SK-N-SH treated with all-trans-retinoic acid at 6 μM for 48 hours (cell line): ENCODE results near the gene HDAC10.

Source experiments
- ATAC-seq: fragments of 200-7000 bp; cut with Tn5 transposase; 3 replicates; pipeline ENCODE4 v1.9.1; 2020; ENCODE audit warnings: mild to moderate bottlenecking, moderate library complexity
- ARNTL ChIP-seq: fragments of 450-650 bp; formaldehyde crosslinking; IDR thresholded peaks from 2 replicates; pipeline ENCODE4 v1.5.0; 2020; ENCODE audit warnings: low read depth, mild to moderate bottlenecking, moderate library complexity, borderline replicate concordance
- CREB5 ChIP-seq: fragments of 250-450 bp; sonication (Bioruptor Pico); IDR thresholded peaks from 2 replicates; pipeline ENCODE4 v1.5.1; 2020; ENCODE audit warnings: low read depth, mild to moderate bottlenecking, moderate library complexity
- CSRNP3 ChIP-seq: fragments of 250-450 bp; sonication (Bioruptor Pico); IDR thresholded peaks from 2 replicates; pipeline ENCODE4 v1.5.1; 2021; ENCODE audit warnings: mild to moderate bottlenecking, moderate library complexity
- ESRRG ChIP-seq: fragments of 250-450 bp; sonication (Bioruptor Pico); IDR thresholded peaks from 2 replicates; pipeline ENCODE4 v1.6.1; 2021; ENCODE audit warnings: mild to moderate bottlenecking
- GLIS3 ChIP-seq: fragments of 250-450 bp; sonication (Bioruptor Pico); IDR thresholded peaks from 2 replicates; pipeline ENCODE4 v1.5.0; 2020; ENCODE audit warnings: mild to moderate bottlenecking, moderate library complexity
- ISL1 ChIP-seq: fragments of 250-450 bp; sonication (Bioruptor Pico); IDR thresholded peaks from 2 replicates; pipeline ENCODE4 v2.1.2; 2022; ENCODE audit warnings: mild to moderate bottlenecking, moderate library complexity
- OSR1 ChIP-seq: fragments of 250-450 bp; sonication (Bioruptor Pico); IDR thresholded peaks from 2 replicates; pipeline ENCODE4 v1.8.0; 2022; ENCODE audit warnings: moderate library complexity, mild to moderate bottlenecking, inconsistent platforms
- PPARA ChIP-seq: fragments of 250-450 bp; sonication (Bioruptor Pico); IDR thresholded peaks from 2 replicates; pipeline ENCODE4 v1.5.0; 2020; ENCODE audit warnings: mild to moderate bottlenecking, borderline replicate concordance
- RARB ChIP-seq: fragments of 250-450 bp; sonication (Bioruptor Pico); IDR thresholded peaks from 2 replicates; pipeline ENCODE4 v1.8.0; 2021; ENCODE audit warnings: mild to moderate bottlenecking, moderate library complexity
- TOX ChIP-seq: fragments of 250-450 bp; sonication (Bioruptor Pico); IDR thresholded peaks from 2 replicates; pipeline ENCODE4 v1.8.0; 2021; ENCODE audit warnings: mild to moderate bottlenecking, moderate library complexity, borderline replicate concordance
- TSHZ2 ChIP-seq: fragments of 250-450 bp; sonication (Bioruptor Pico); IDR thresholded peaks from 2 replicates; pipeline ENCODE4 v1.5.0; 2020; ENCODE audit warnings: mild to moderate bottlenecking, moderate library complexity
- ZC3H10 ChIP-seq: fragments of 250-450 bp; sonication (Bioruptor Pico); IDR thresholded peaks from 2 replicates; pipeline ENCODE4 v1.5.1; 2021; ENCODE audit warnings: mild to moderate bottlenecking, moderate library complexity
- ZFP3 ChIP-seq: fragments of 250-450 bp; sonication (Bioruptor Pico); IDR thresholded peaks from 2 replicates; pipeline ENCODE4 v1.5.0; 2020; ENCODE audit warnings: mild to moderate bottlenecking, moderate library complexity
- ZFP30 ChIP-seq: fragments of 450-650 bp; formaldehyde crosslinking; IDR thresholded peaks from 2 replicates; pipeline ENCODE4 v1.5.0; 2022; ENCODE audit warnings: mild to moderate bottlenecking, moderate library complexity
- ZNF565 ChIP-seq: fragments of 450-650 bp; formaldehyde crosslinking; conservative IDR thresholded peaks from 2 replicates; pipeline ENCODE4 v1.5.0; 2020; ENCODE audit warnings: low read depth, mild to moderate bottlenecking, moderate library complexity
- ZNF70 ChIP-seq: fragments of 450-650 bp; formaldehyde crosslinking; IDR thresholded peaks from 2 replicates; pipeline ENCODE4 v1.5.0; 2020; ENCODE audit warnings: mild to moderate bottlenecking, moderate library complexity
- ZNF8 ChIP-seq: fragments of 450-650 bp; formaldehyde crosslinking; IDR thresholded peaks from 2 replicates; pipeline ENCODE4 v1.5.0; 2020; ENCODE audit warnings: mild to moderate bottlenecking, moderate library complexity

The HDAC10 gene

GRCh38 chr22:50232481-50233151 lies 18.4 kb downstream of the HDAC10 start:
- ATAC-seq: no peak
- TF ChIP-seq ZNF70 (CRISPR knock-in tag) (no peak), TSHZ2 (no peak), ZFP30 (CRISPR knock-in tag) (no peak), ZNF565 (no peak), ESRRG (CRISPR knock-in tag) (no peak), ZC3H10 (no peak)

- TF ChIP-seq ESRRG (CRISPR knock-in tag) (no peak), ZFP3 (no peak), ZNF70 (CRISPR knock-in tag) (no peak), RARB (CRISPR knock-in tag) (no peak), CSRNP3 (no peak), ZNF8 (no peak), ISL1 (no peak), TSHZ2 (no peak), ZFP30 (CRISPR knock-in tag) (no peak), ZC3H10 (no peak), ARNTL (CRISPR knock-in tag) (no peak), CREB5 (no peak), PPARA (CRISPR knock-in tag) (no peak), TOX (CRISPR knock-in tag) (no peak), ZNF565 (no peak), GLIS3 (CRISPR knock-in tag) (no peak)
- ATAC-seq: no peak
Observed at GRCh38 chr22:50229370-50229769, 21.7 kb downstream of the HDAC10 start.

- no peak for ATAC-seq
- TF ChIP-seq ESRRG (CRISPR knock-in tag): no peak
- no peak for TF ChIP-seq RARB (CRISPR knock-in tag)
- TF ChIP-seq ZNF70 (CRISPR knock-in tag): no peak
- TF ChIP-seq OSR1 (CRISPR knock-in tag): no peak
- TF ChIP-seq CREB5: no peak
- no peak for TF ChIP-seq ZNF8
- no peak for TF ChIP-seq TOX (CRISPR knock-in tag)
- TF ChIP-seq CSRNP3: no peak
- no peak for TF ChIP-seq TSHZ2
- no peak for TF ChIP-seq ZC3H10
- TF ChIP-seq, all 23 proteins: peak for 0
Observed at GRCh38 chr22:50228366-50228765, 22.7 kb downstream of the HDAC10 start.
